DMS153 (cell line): Measurements from ENCODE around the gene GNA15.

Experiments used
- DNase-seq: peaks from one replicate; lab custom pipeline; 2025; lab: John Stamatoyannopoulos, UW

Gene GNA15

DNA sequence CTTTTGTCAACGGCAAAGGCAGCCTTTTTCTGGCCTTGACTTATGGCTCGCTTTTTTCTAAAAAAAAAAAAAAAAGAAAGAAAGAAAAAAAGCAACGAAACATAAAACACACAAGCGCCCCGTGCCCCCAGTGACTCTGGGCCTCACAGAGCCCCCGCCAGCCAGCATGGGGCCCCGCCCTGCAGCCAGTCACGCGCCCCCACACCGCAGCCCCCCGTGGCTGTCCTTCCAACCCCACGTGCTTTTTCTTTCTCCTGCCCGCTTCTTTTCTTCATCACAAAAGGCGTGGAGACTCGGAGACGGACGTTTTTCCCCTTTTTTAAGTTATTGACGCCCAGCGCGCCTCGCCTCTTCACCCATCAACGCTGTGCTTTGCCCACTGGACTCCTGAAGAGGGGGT is 14.4 kb upstream of the GNA15 start:
- DNase-seq: no peak

DNA sequence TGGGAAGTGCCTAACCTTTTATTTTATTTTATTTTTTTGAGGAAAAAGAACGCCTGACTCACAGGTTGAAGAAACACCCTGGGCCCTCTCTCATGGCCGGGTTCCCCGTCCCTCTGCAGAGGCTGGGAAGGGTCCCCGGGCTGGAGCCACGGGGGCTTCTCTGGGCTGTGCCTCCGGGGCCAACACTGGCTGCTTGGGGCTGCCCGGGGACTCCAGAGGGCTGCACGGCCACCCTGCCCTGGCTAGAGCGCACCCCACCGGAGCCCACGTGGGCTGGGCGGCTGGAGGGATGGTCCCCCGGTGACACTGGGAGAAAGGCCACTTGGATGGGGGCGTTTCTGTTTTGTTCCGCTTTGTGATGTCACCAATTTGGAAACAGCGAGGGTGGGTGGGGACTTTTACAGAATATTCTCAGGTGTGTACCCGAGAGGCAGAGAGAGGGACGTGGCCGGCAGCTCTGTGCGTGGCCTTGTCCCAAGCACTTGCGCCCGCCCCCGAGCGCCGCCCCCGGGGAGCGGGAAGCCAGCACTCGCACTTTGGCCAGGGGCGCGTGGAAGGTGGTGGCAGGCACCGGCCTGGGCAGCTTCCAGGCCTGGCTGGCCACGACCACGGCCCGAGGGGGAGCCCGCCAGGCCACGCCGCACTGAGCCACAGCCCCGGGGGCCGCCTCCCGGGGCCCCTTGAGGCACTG is 13.9 kb upstream of the GNA15 start:
- no peak for DNase-seq

DNA sequence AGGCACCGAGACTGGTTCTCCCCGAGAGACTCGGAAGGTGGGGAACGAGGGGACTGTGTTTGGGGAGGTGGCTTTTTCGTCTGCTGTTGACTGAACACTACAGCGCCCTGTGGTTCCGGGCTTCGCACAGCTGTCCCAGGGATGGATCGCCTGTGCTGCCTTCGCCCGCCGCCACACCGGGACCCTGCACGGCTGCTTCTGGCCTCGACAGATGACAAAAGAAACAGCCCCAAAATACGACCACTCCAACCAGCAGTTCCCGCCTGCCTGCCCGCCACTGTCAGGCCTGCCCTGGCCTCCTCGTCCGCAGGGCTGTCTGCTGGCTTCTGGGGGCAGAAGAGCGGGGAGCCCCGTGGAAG is 13.3 kb upstream of the GNA15 start:
- DNase-seq: no peak

DNA sequence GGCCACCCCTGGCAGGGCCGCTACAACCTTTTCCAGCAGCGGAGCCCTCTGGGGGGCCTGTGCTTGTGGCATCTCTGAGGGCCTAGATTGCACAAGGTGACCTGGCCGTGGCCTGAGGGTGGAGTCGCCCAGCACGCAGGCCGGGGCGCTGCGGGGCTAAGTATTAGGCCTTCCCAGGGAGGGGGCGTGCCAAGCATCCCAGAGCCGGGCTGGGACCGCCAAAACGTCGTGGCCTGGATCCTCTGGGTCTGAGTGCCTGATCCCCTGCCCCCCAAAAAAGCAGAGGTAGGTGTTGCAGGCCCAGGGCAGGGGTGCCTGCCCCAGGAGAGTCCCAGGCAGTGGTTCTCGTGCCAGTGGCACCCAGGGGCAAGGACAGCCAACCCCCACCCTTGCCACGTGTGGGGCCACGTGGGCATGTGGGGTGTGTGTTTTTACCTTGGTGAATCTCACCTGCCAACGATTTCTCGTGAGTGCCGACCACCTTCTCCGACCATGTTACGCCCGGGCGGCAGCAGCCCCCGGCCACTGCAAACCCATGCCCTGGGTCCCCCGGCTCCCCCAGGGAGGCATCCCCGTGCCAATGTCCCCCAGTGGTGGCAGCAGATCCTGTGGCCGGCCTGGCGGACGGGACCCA is 12.6 kb upstream of the GNA15 start:
- DNase-seq: no peak

DNA sequence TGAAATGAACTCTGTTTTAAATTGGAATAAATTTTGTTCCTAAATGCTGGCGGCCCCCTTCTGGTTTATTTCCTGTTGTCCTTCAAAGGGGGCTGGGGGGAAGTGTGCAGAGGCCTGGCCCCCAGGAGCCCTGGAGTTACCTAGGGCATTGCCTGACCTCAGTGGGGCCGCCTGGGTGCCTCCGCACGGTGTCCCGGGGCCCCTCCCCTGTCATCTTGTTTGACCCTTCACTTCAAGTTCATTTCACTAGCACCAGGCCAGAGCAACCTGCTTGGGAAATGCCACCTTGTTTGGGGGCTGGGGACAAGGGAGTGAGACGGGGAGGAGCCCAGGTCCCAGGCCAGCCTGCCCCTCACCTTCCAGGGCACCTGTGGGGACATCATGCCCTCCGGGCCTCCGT is 11.9 kb upstream of the GNA15 start:
- DNase-seq: no peak

DNA sequence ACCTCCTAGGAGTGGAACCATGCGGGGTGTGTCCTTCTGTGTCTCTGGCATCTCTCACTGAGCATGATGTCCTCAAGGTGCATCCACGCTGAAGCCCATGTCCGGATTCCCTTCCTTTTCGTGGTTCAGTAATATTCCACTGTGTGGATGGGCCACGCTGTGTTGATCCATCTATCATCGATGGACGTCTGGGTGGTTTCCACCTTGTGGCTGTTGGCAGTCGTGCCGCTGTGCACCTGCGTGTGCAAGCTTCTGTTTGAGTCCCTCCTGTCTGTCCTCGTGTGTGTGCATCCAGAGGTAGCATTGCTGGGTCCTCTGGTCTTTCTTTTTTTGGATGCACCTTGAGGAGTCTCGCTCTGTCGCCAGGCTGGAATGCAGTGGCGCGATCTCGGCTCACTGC is 11.2 kb upstream of the GNA15 start:
- DNase-seq: no peak

DNA sequence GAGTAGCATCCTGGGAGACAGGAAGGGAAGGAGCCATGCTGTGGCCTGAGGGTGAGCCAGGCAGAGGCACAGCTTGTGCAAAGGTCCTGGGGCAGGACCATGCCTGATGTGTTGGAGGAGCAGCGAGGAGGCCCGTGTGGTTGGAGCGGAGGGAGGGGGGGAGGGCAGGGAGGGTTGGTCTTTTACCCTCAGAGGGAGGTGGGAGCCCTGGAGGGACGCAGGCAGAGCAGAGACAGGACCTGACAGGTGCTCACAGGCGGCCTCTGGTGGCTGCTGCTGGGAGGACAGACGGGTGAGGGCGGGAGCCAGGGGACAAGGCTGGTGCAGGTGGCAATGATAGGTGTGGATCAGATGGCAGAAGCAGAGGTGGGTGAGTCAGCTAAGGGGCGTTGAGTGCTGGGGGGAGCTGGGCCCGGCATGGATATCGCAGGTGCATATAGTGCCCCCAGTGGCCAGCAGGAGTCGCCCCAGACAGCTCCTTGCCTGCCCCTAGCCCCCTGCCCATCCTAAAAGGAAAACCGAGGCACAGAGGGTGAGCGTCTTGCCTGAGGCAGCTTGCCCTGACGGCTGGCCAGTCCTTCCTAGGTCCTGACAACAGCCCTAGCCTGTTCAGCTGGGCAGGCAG is 9.8 kb upstream of the GNA15 start:
- DNase-seq: no peak

DNA sequence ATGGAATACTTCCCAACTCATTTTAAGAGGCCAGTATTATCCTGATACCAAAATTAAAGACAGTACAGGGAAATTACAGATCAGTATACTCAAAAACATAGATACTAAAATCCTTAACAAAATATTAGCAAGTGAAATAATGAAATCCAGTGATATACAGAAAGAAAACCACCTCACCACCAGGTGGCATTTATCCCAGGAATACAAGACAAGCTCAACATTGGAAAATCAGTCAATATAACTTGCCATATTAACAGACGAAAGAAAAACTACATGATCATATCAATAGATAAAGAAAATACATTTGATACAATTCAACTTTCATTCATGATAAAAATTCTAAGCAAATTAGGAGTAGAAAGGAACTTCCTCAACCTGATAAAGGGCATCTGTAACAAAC is 6.7 kb upstream of the GNA15 start:
- DNase-seq: no peak

DNA sequence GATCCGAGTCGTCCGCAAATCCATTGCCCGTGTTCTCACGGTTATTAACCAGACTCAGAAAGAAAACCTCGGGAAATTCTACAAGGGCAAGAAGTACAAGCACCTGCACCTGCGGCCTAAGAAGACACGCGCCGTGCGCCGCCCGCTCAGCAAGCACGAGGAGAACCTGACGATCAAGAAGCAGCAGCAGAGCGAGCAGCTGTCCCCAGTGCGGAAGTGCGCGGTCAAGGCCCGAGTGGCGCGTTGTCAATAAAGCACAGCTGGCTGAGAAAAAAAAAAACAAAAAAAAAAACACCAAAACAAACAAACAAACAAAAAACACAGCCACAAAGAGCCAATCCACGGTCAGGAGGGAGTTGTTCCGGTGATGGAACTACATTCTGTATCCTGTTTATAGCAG is 4.7 kb upstream of the GNA15 start:
- no peak for DNase-seq

DNA sequence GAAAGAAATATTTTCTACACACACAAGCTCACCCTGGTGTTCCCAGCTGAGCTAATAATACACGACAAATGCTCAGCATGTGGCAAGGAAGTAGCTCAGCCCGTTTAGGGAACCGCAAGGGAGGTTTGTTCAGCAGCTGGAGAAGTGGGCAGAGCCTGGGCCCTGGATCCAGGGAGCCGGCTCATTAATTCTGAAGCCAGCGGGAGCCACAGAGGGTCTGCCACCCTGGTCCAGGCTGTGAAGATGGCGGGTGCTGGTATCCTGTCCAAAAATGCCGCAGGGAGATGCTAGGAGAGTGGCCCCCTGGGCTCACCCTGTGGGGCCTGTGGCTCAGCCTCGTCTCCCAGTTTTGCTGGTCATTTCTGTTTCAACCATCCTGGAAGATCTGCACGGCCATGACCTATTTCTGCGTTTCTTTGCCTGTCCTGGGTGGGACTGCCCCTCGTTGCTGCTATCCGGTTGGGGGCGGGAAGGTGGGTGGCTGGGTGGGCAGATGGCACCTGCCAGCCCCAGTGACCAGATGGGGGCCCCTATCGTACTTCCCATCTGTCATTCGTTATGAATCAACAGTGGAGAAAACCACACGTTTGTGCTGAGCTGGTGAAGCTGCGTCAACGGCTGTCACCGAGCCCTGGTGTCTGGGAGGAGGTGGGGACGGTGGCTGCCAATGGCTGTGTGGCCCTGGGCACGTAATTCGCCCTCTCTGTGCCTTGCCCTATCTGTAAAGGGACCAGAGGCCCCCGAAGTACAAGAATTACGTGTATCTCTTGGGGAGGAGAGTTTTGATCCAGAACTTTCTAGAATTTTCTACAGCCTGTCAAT is 2.7 kb upstream of the GNA15 start:
- peak; percentile 74 for DNase-seq

DNA sequence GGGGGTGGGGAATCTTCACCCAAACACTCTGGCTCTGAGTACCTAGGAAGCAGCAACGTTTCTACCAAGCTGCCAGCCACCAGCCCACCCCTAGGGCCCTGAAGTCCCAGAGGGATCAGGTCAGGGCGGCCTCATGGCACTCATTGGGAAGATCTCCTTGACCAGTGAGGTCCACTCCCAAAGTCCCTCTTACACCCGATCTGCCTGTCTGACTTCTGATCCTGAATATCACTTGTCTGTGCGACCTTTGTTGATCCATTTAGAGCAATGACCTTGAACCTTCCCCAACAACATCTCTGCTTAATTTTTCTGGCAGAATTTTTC is 2.1 kb upstream of the GNA15 start:
- no peak for DNase-seq

DNA sequence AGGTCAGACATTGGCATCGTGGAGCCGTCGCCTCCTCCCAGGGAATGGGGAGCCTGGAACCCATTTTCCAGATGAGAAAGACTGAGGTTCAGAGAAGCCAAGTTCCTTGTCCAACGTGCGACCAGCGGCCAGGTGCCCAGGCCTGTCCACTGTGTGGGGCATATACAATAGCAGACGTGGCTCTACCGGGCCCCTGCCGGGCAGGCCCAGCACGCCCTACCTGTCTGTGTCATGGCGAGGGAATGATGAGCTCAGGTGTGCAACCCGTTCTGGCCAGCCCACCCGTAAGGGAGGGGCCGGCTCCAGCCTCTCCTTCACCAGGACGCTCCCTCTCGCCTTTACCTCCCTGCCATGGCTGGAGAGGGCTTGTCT is 837 bp downstream of the GNA15 start:
- no peak for DNase-seq

DNA sequence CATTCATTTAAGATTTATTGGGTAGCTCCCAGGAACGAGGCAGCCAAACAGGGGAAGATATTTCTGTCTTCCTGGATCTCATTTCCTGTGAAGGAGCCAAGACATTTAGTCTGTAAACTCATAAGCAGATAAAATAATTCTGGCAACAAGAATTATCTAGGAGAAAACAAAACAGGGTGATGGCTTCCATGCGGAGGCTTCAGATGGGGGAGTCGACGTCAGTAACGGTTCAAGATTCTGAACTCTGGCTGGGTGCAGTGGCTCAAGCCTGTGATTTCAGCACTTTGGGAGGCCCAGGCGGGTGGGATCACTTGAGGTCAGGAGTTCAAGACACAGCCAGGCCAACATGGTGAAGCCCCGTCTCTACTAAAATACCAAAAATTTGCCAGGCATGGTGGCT is 1.3 kb downstream of the GNA15 start:
- DNase-seq: no peak

DNA sequence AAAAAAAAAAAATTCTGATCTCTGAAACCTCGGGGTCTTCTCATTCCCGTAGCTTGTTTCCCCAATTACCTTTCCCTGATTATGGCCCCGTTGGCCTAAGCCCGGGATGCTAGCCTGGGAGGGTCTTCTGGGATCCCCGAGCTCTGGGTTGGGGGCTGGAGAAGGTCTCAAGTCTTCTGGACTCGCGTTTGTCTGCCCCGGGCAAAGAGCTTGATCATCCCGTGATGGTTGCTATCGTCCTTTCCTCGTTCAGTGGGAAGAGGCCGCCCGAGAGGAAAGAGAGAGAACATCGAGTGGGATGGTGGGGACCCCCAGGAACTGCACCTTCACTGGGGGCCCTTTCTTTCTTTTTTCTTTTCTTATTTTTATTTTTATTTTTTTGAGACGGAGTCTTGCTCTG is 2.4 kb downstream of the GNA15 start:
- DNase-seq: no peak

DNA sequence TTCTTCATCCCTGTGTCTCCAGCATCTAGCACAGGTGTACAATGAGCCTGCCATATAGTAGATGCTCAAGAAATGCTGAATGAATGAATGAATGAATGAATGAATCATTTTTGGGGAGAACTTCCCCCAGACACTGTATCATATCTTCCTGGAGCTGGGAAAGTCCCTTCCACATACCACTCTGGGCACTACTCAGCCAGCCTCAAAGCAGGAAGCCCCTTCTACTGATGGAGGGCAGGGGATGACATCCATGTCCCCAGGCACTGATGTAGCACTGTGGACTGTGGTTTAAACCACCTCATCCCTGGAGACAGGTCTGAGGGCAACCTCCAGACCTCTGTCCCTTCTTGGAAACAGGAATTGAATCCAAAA is 4.8 kb downstream of the GNA15 start:
- DNase-seq: no peak

DNA sequence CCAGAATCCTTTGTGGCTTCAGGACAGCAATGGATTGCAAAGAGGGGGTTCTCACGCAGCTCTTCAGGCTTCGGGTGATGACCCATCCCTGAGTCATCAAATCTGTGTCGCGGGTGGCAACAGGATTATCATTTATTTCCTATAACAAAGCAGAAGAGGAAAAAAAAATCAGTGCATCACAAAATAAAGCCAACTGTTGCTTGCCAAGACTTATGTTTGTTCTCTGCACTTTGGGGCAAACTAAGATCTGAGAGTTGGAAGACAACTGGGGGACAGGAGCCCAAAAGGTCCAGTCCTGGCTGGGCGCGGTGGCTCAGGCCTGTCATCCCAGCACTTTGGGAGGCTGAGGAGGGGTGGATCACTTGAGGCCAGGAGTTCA is 6.4 kb downstream of the GNA15 start:
- DNase-seq: no peak

DNA sequence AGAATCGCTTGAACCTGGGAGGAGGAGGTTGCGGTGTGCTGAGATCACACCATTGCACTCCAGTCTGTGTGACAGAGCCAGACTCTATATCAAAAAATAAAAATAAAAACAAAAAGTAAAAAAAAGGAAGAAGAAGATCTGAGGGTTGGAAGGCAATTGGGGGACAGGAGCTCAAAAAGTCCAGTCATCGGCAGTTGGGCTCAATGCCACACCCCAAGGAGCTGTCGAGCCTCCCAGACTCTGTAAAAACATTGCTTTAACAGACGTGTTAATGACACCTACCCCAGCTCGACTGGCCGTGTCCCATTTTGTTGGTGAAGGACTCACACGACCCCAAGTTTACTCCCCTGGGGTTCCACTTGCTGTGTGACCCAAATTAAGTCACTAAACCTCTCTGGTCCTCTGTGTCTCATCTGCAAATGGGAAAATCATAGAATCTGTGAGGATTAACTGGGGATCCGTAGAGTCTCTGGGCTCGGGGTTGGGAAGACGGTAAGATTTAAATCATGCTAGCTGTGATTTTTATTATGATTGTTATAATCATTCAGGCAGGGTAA is 7.0 kb downstream of the GNA15 start:
- no peak for DNase-seq

DNA sequence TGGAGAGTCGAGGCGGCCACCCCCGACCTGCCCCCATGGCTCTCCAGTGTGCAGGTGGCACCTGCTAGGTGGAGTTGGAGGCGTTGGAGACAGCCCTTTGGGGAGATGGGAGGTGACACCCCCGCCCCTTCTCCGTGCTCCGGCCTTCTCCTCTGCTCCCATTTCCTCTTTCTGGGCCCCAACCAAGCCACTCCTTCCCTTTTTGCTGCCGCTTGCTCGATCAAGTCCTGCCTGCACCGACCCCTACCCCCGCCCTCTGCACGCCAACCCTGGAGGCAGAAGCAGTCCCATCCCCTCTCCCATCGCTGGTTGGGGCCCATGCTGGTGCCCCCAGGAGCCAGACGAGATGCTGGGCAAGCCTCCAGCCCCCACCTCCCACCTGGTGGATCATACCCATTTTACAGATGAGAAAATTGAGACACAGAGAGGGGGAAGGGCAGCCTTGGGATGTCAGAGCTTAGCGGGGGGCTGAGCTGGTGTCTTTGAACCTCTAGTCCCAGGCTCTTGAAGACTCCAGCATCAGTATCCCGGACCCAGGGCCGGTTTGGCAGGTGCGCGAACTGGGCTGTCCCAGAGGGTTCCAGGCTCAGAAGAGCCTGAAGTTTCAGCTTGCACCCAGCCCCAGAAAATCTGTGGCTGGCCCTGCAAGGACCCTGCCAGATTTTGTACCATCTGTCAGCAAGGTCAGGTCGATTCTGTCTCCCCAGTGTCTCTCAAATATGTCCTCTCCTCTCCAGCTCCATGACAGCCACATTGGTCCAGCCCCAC is 10.3 kb downstream of the GNA15 start:
- DNase-seq: no peak

DNA sequence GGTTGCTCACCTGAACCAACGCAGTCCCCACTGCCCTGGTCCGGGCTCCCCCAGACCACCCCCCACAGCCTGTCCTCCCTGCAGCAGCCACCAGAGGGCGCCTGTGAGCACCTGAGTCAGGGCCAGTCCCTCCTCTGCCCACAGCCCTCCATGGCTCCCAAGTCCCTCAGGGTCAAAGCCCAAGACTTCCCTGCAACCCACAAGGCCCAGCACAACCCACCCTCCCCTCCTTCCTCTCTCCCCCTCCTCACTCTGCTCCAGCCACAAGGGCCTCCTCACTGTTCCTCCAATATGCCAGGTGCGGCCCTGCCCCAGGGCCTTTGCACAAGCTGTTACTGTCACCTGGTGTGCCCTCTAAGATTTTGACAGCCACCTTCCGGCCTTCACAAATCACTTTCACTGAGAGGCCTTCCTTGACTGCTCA is 10.9 kb downstream of the GNA15 start:
- no peak for DNase-seq

DNA sequence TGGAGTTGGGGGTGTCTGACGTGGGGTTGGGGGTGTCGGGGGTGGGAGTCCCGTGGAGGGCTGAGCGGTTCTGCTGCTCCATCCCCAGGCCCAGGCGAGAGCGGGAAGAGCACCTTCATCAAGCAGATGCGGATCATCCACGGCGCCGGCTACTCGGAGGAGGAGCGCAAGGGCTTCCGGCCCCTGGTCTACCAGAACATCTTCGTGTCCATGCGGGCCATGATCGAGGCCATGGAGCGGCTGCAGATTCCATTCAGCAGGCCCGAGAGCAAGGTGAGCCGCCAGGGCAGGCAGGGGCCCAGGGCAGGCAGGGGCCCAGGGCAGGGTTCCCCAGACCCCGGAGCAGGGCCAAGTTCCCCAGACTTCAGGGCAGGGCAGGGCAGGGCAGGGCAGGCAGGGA is 12.7 kb downstream of the GNA15 start:
- DNase-seq: no peak

DNA sequence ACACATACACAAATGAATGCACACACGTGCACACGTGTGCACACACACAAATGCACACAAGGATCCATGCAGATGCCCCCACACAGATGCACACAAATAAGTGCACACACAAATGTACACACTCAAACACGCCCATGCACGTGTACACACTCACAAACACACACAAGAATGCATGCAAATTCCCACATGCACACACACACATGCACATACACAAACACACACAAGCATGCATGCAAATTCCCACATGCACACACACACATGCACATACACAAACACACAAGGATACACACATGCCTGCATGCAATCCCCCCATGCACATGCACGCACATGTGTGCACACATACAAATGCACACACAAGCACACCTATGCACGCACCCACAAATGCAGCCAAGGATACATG is 13.3 kb downstream of the GNA15 start:
- DNase-seq: no peak
